KMS-11 (cell line): ENCODE measurements around the gene SH3BGRL2.
"Not testable (repeated sequence)": the region's sequence is repeated elsewhere in the genome, so short reads cannot be mapped to it uniquely, and the experiment has no call there.

Source experiments
- H2AFZ ChIP-seq: fragments of 200-600 bp; sonication (generic); 2 replicates; pipeline ENCODE4 v1.6.1; 2016; ENCODE audit warnings: antibody characterized with exemption, mixed run types, low read depth
- H3K27ac ChIP-seq: fragments of 200-600 bp; sonication (generic); 2 replicates; pipeline ENCODE4 v1.6.1; 2016; ENCODE audit warnings: mild to moderate bottlenecking, mixed run types
- H3K27me3 ChIP-seq: fragments of 200-600 bp; sonication (generic); 2 replicates; pipeline ENCODE4 v1.6.1; 2017; ENCODE audit warnings: mild to moderate bottlenecking, low read depth, mixed run types, moderate library complexity; ENCODE audit not compliant: insufficient read depth
- H3K36me3 ChIP-seq: fragments of 200-600 bp; sonication (generic); 2 replicates; pipeline ENCODE4 v1.6.1; 2017; ENCODE audit warnings: mild to moderate bottlenecking, mixed run types; ENCODE audit not compliant: insufficient read depth
- H3K4me1 ChIP-seq: fragments of 200-600 bp; sonication (generic); 2 replicates; pipeline ENCODE4 v1.6.1; 2016; ENCODE audit warnings: mild to moderate bottlenecking, low read depth, mixed run types; ENCODE audit not compliant: poor library complexity, severe bottlenecking
- H3K4me2 ChIP-seq: fragments of 200-600 bp; sonication (generic); 2 replicates; pipeline ENCODE4 v1.7.0; 2016; ENCODE audit warnings: mild to moderate bottlenecking, mixed run types
- H3K4me3 ChIP-seq: fragments of 200-600 bp; sonication (generic); IDR thresholded peaks from 2 replicates; pipeline ENCODE4 v1.6.1; 2017; ENCODE audit warnings: low read depth, low read length, mixed read lengths; ENCODE audit not compliant: insufficient read depth
- H3K79me2 ChIP-seq: fragments of 200-600 bp; sonication (generic); 2 replicates; pipeline ENCODE4 v1.6.1; 2016; ENCODE audit warnings: low read depth, mixed run types; ENCODE audit not compliant: insufficient read depth
- H3K9ac ChIP-seq: fragments of 200-600 bp; sonication (generic); 2 replicates; pipeline ENCODE4 v1.6.1; 2016; ENCODE audit warnings: mild to moderate bottlenecking, mixed run types
- H4K20me1 ChIP-seq: fragments of 200-600 bp; sonication (generic); 2 replicates; pipeline ENCODE4 v1.6.1; 2016; ENCODE audit warnings: mild to moderate bottlenecking, mixed run types; ENCODE audit not compliant: insufficient read depth
- CTCF ChIP-seq: fragments of 200-600 bp; sonication (generic); conservative IDR thresholded peaks from 2 replicates; pipeline ENCODE4 v1.6.1; 2017; ENCODE audit warnings: low read depth, mild to moderate bottlenecking, antibody characterized with exemption, low read length, moderate library complexity, mixed read lengths

Gene SH3BGRL2

GRCh38 chr6:79676785-79677736 lies 45.9 kb downstream of the SH3BGRL2 start:
- no peaks in the 10 kb centered on the region for H3K27me3 ChIP-seq
- no peak for TF ChIP-seq CTCF

GRCh38 chr6:79682682-79683081 lies 51.6 kb downstream of the SH3BGRL2 start:
- not testable (repeated sequence) for H3K27ac ChIP-seq, H3K4me2 ChIP-seq, H3K9ac ChIP-seq, H3K79me2 ChIP-seq, H2AFZ ChIP-seq, H3K36me3 ChIP-seq, H4K20me1 ChIP-seq, H3K4me3 ChIP-seq, H3K27me3 ChIP-seq, H3K4me1 ChIP-seq

More at GRCh38 chr6:79676785-79677736, 45.9 kb downstream of the SH3BGRL2 start:
- Histone ChIP-seq H3K79me2 (no peaks in the 10 kb centered on the region), H3K36me3 (no peaks in the 10 kb centered on the region), H4K20me1 (no peaks in the 10 kb centered on the region), H3K27ac (no peak overlapping the region), H3K9ac (no peak overlapping the region), H3K4me3 (no peak overlapping the region), H2AFZ (no peak overlapping the region), H3K4me2 (no peak overlapping the region), H3K4me1 (no peaks in the 10 kb centered on the region)

- Histone ChIP-seq H3K27me3 (no peaks in the 10 kb centered on the region), H3K27ac (no peak overlapping the region), H4K20me1 (no peaks in the 10 kb centered on the region), H3K36me3 (no peaks in the 10 kb centered on the region), H3K9ac (no peak overlapping the region), H3K4me3 (no peak overlapping the region), H3K4me1 (no peaks in the 10 kb centered on the region), H3K79me2 (no peaks in the 10 kb centered on the region), H2AFZ (no peak overlapping the region), H3K4me2 (no peak overlapping the region)
- TF ChIP-seq CTCF = no peak
Measured at GRCh38 chr6:79684876-79685275, 53.7 kb downstream of the SH3BGRL2 start.

GRCh38 chr6:79686707-79687309 lies 55.7 kb downstream of the SH3BGRL2 start:
- no peaks in the 10 kb centered on the region for H3K79me2 ChIP-seq
- H3K36me3 ChIP-seq = no peaks in the 10 kb centered on the region
- no peaks in the 10 kb centered on the region for H3K27me3 ChIP-seq
- TF ChIP-seq CTCF = no peak
- no peak overlapping the region for H3K4me3 ChIP-seq
- no peak overlapping the region for H3K27ac ChIP-seq
- no peaks in the 10 kb centered on the region for H3K4me1 ChIP-seq
- H4K20me1 ChIP-seq = no peaks in the 10 kb centered on the region
- no peak overlapping the region for H2AFZ ChIP-seq
- no peak overlapping the region for H3K4me2 ChIP-seq
- H3K9ac ChIP-seq = no peak overlapping the region

GRCh38 chr6:79687759-79688158 lies 56.6 kb downstream of the SH3BGRL2 start:
- Histone ChIP-seq H2AFZ (no peak overlapping the region), H4K20me1 (no peaks in the 10 kb centered on the region), H3K9ac (no peak overlapping the region), H3K4me1 (no peaks in the 10 kb centered on the region), H3K27ac (no peak overlapping the region), H3K27me3 (no peaks in the 10 kb centered on the region), H3K36me3 (no peaks in the 10 kb centered on the region), H3K79me2 (no peaks in the 10 kb centered on the region), H3K4me3 (no peak overlapping the region), H3K4me2 (no peak overlapping the region)
- no peak for TF ChIP-seq CTCF
